HG02798 (cell line): Measurements from ENCODE around the gene ACSM6.
"Not testable (repeated sequence)": the region's sequence is repeated elsewhere in the genome, so short reads cannot be mapped to it uniquely, and the experiment has no call there.

Source experiments
- ATAC-seq: cut with Tn5 transposase; IDR thresholded peaks from one replicate; pipeline ENCODE4 v1.9.1; 2021; ENCODE audit warnings: mild to moderate bottlenecking; ENCODE audit not compliant: unreplicated experiment, poor library complexity

Gene ACSM6, protein sequence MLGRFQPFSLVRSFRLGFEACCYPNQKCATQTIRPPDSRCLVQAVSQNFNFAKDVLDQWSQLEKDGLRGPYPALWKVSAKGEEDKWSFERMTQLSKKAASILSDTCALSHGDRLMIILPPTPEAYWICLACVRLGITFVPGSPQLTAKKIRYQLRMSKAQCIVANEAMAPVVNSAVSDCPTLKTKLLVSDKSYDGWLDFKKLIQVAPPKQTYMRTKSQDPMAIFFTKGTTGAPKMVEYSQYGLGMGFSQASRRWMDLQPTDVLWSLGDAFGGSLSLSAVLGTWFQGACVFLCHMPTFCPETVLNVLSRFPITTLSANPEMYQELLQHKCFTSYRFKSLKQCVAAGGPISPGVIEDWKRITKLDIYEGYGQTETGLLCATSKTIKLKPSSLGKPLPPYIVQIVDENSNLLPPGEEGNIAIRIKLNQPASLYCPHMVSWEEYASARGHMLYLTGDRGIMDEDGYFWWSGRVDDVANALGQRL

DNA sequence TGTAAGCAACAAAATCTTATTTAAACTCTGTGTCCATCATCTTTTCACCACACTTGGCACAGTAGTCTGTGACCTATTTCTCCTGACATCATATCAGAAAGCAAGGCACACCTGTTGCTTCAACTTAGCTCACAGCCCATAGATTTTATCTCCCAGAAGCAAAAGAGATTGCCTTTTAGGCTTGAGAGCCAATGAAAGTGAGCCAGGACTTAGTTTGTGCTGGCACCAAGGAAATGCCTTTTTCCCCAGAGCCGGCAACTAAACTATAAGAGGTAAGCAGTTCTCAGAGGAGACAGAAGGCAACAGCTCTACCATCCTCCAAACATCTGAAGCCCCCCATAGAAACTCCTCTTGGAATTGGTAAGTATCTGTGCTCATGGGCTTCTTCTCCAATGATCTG, at the start of gene ACSM6:
TSS of gene ACSM6 (plus strand) at position 295 of the 400 bp plus-strand sequence. CDS start 248 bp downstream, outside the sequence.
- ATAC-seq, result no peak

DNA sequence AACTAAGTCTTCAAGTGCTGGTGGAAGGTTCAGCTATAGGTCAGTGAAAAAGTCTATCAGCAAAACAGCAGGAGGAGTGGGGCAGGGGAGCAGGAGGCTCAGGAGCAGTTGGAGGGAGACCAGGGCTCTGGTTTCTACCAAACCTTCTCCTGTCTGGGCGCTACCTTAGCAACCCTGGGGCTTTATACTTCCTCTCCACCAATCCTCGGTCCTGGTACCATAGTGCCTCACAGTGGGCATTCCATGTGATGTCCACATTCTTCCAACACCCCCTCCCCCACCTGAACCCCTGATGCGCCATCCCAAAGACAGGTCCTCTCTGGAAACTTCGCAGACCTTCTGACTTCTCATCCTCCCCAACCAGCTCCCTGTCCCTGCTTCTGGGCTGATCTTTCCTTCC, 25.3 kb upstream of the ACSM6 start:
- no peak for ATAC-seq

DNA sequence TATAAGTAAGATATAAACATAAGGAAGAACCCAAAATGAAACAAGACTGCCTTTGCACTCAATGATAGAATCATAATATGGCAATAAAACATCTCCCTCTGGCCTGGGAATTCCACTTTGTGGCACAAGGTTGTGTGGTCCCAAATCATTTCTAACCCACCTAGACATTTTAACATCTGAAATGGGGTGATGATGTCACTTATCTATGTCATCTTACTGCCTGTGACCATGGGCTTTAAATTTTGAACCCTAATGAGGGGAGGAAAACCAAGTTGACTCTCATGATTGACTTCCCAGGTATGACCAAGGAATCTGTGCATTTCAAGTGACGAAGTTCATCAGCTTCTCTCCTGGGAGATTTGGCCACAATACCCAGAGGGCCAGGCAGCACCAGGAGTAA, 24.5 kb upstream of the ACSM6 start:
- ATAC-seq, result no peak

DNA sequence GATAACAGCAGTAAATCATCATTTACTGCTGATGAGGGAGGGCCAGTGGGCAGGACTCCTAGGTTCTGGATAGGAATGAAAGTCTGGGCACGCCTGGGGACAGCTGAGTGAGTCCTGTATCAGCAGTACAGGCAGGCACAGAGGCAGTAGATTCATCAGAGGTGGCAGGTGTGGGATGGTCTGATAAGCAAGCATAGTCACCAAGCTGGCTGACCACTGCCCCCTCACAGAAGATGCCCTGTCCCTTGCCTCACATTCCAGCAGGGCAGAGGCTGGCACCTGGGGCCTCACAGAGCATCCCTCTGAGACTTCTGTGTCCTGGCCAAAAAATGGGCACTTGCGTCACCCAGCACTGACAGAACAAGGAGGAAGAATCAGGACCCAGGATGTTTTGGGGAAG, 23.2 kb upstream of the ACSM6 start:
- ATAC-seq, result no peak

DNA sequence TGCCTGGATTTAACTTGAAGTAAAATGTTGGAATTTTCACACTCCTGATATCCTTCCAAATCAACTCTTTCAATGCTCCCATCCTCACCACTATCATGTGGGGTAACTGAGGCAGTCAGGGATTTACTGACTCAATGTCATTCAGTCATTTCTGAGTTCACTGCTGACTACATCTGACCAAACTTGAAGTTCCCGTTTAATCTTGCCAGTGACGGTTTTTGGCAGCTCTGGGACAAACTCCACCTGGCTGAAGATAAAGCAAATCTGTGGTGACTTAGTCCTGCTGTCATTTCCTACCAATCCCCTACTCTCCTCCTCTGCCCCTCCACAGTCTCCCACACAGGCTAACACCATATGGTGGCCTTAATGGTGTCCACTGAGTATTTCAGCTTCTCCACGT, 22.7 kb upstream of the ACSM6 start:
- no peak for ATAC-seq

DNA sequence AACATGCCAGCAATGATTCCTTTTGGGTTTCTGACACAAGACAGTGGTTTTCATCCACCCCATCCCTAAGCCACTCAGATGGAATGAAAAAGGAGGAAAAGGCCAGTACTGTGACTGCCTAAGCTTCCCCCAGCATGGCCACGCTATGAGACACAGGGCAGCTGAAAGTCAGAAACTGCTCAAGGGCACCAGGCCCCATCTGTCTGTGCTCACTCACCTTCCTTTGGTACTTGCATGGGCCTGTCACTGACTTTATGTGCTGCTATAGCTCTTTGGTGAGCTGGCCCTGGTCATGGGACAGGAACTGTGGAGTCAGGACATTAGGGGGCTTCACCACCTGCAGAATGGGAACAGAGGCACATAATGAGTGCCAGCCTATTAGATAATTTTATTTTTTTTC, 21.2 kb upstream of the ACSM6 start:
- no peak for ATAC-seq

DNA sequence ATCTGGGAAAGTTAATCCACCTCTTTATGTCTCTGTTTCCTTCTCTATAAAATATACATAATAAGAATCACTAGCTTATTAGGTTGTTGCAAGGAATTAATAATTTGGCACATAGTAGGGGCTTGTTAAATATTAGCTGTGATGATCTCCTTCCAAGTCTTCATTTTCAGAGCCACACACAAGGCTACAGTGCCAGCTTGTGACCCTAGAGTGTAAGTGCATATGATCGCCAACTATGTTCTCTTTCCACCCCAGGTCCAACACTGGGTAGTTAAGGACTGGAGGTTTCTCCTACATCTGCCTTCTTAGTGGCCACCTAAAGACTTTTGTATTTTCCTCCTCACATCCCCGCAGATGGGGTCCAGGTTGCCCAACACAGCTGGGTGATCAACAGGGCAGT, 17.9 kb upstream of the ACSM6 start:
- ATAC-seq, result no peak

DNA sequence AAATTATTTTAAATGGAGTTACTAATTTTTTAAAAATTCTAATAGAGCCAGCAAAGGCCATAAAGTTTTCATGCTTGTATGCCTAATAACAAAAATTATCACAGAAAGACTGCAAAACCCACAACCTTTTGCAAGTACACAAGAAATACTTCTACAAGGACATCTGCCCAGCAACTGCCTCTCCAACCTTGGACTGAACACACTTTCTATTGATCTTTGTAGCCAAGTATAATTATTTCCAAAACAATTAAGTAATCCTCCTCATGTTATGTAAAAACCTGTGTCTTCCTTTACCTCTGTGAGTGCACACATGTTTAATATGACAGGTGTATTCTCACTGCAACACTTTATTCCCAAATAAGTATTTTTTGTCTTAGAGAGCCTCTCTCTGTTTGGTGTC, 16.6 kb upstream of the ACSM6 start:
- ATAC-seq, result no peak

DNA sequence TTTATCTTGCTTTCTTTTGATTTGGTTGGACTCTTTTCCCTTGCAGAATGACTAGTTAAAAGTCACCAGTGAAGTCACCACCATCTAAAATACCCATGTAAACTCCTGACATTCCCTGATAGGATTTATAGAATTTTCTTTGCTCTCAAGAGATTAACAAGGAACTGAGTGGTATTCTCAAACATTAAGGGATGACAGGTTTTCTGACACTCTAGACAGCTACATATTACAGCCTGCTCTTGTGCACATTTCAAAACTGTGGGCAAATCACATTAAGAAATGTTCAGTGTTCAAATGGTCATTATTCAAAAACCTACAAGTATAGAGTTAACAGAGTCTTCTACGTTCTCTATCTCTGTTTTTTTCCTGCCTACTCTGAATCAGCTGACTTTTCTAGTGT, 15.8 kb upstream of the ACSM6 start:
- ATAC-seq, result no peak

DNA sequence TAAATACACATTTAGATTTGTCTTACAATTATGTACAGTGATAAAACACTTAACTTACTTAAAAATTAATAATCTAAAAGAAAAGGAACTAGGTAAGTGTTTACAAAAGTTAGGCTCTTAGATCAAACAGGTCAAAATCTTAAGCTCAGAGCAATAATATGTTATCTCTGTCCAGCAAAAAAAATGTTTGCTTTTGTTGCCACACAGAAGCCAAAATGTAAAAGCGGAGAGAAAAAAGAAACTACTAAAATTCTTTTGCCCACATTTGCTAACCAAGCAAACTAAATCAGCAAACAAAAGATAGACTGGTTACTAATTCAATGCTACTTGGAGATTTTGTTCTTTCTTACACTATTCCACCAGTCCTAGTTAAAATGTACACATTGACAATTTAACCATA, 15.2 kb upstream of the ACSM6 start:
- ATAC-seq, result no peak

DNA sequence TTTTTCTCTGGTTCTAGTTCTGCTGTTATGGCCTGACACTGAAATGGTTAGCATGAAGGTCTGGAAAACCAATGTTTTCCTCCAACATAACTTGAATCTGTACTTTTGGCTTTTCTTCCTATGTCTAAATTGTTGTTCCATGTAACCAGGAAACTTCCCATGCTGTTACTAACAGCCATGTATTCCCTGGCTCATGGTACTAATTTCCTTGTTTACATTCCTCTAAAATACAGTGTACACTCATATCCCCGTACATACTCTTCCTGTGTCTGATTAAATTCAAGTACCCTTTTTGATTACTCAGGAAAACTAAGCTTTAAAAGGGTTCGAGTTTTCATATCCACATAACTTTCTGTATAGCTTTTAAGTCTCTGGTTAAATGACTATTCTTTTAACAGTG, 12.3 kb upstream of the ACSM6 start:
- no peak for ATAC-seq

DNA sequence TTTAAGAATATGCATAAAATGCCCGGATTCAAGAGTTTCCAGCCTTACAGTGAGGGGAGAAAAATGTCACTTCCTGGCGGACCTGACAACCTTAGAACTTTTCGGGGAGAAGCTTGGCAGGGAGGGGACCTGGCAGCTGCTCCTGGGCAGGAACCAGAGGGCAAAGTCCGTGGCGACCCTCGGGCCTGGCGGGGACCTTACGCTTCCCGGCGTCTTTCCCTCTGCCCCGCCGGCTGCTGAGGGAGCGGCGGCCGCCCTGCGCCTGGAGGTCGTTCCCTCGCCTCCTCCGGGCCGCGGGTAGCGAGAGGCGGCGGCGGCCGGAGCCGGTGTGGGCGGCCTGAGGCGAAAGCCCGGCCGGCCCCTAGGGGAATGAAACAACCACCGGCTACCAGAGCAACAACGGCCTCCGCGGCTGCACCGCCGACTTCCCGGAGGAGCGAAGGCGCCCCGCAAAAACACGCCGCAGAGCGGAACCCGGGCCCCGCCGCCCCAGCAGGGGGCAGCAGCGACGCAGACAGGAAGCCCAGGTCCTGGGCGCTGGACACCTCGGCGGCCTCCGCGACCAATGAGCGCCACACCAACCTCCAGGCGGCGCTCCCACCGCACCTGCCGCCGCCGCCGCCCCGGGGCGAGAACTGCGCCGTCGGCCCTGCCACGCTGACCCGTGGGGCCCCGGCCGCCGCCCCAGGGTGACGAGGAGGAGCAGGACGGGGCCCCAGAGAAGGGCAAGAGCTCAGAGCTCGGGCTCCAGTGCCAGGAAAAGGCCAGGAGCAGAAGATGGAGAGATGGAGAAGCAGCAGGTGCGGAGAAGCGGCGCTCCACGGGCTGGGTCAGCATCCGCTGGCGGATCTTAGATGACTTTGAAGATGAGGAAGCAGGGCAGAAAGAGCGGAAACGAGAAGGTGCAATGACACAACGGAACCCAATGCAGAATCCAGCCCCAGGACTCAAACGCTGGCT, 10.5 kb upstream of the ACSM6 start:
- ATAC-seq, result peak; percentile 98

DNA sequence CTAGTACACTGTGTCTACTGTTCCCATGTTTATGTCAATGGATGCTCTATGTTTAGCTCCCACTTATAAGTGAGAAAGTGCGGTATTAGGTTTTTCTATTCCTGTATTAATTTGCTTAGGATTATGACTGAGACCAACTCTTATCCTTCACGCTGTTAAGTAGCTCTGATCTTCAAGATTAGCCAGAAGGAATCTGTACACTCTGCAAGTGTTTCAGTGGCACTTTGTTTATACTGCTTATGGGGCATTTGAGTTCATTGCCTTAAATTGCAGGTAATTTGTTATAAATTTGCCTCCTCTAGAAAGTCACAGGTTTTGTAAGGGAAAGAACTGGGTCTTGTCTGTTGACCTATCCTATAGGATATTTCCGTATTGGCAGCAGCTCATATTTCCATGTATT, 6.4 kb upstream of the ACSM6 start:
- no peak for ATAC-seq

DNA sequence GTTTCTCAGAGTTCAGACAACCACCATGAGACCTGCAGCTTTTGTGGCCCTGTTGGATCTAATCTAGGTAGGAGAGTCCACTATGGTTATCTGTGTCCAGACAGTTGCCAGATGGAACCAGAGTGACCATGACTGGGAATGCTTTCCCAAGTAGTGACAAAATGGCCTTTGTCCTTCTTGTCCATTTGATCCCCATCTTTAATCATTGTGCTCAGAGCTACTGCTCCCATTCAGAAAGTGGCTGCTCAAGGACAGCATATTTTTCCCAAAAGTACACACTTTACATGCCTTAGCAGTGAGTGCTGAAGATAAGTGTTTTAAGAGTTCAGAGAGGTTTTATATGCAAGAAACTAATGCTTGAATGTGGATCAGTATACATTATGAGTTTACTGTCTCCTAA, 5.4 kb upstream of the ACSM6 start:
- ATAC-seq, result no peak

DNA sequence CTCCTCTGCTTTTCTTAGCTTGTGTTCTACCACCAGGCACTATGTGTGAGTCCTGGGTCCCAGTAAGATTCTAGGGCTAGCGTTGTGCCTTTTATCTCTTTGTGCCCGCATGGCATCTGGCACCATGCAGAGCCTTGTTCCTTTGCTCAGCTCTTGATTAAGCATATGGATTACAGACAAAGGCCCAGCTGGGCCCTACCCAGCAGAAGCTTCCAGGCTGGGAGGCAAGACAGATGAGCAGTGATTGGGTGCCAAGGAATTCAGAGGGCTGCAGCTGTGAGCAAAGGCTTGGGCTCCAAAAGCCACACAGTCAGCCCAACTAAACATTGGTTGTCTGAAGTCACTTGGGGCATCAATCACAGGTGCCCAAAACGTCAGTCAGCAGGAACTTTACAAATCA, 2.0 kb downstream of the ACSM6 start:
- ATAC-seq, result no peak

DNA sequence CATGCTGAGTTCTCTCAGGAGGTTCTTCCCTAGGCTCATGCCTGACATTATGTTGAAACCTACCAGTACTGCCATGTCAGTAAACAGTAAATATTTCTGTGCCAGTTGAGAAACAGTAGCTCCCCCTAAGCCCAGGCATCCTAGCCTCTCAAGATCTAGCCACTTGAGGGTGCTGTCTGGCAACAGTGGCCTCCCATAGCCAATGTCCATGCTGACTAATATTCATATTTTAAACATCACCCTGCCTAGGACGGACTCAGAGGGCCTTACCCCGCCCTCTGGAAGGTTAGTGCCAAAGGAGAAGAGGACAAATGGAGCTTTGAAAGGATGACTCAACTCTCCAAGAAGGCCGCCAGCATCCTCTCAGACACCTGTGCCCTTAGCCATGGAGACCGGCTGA, 7.7 kb downstream of the ACSM6 start:
- no peak for ATAC-seq

DNA sequence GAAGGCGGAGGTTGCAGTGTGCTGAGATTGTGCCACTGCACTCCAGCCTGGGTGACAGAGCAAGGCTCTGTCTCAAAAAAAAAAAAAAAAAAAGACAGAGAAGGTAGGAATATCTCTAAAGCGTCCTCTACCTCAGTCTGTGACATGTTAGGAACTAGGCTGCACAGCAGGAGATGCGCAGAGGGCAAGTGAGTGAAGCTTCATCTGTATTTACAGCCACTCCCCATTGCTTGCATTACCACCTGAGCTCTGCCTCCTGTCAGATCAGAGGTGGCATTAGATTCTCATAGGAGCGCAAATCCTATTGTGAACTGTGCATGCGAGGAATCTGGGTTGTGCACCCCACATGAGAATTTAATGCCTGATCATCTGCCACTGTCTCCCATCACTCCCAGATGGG, 8.8 kb downstream of the ACSM6 start:
- ATAC-seq, result not testable (repeated sequence)

DNA sequence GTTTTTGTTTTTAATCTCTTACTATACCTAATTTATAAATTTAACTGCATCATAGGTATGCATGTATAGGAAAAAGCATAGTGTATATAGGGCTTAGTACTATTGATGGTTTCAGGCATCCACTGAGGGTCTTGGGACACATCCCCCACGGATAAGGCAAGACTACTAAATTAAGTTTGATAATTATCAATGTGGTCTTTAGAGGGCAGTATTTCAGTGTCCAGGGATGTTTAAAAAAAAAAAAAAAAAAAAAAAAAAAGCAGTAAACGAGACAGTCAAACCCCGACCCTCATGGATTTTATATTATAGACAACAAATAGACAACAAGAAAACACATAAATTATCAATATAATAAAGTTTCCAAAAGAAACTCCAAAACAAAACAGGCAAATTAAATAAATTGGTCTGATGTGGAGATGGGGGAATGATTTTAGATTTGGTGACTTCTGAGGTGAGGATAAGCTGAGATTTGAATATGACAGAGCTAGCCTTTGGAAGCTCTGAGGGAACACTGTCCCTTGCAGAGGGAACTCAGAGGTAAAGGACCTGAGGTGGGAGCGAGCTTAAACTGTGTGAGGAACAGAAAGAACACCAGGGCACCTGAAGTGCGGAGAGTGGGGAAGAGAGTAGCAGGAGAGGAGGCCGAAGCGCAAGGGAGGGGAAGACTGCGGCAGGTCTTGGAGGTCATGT, 14.8 kb downstream of the ACSM6 start:
- ATAC-seq, result no peak

DNA sequence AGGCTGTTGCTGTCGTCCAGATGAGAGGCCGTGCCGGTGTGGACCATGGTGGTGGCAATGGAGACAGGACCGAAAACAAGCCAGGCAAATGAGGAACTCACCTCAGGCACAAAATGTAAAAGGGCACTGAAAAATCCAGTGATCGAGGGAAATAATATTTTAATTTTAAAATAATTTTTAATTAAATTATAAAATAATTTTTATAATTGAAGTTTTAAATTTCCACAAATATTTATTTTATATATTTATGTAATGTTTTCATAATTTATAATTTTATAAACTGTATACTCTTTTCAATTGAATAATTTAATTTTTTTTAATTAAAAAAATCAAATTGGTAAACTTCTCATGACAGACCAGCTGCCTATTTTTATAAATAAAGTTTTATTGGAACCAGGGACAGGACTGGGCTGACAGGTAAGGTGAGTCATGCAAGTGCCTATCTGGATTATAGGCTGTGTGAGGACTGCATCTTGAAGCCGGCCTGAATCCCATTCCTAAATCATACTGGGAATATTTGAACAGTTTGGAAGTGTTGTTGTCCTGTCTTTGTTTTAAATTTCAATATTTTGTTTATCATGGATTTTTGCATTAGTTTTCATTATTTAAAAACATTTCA, 15.6 kb downstream of the ACSM6 start:
- no peak for ATAC-seq

DNA sequence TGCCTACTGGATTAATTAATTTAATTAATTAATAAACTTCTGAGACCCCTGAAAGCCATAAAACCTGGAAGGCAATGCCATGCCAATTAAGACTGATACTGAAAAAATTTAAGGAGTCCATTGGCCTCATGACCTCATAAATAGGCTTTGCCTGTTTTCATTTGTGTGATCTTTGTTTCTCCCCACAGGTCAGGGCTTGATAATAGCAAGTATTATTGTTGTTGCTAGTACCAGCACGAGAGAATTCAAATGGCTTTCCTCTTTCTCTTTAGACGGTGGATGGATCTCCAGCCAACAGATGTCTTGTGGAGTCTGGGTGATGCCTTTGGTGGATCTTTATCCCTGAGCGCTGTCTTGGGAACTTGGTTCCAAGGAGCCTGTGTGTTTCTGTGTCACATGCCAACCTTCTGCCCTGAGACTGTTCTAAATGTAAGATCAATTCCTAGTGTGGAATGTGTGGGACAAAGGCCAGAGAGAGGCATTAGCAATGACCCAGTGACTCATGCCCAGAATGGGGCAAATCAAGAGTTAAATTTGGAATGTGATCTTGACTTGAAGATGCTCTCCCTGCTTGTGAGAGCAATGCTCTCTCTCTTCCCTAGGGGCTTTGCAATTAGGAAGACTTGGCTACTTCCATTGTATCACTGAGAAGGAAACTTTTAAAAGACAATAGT, 17.7 kb downstream of the ACSM6 start:
- no peak for ATAC-seq
